NB4 (cell line): ENCODE measurements around the gene MYO1D.

Source experiments
- CTCF ChIP-seq: IDR thresholded peaks from one replicate; pipeline ENCODE4 v1.5.1; 2012; ENCODE audit warnings: low read depth, low read length
- MAX ChIP-seq: IDR thresholded peaks from 2 replicates; pipeline ENCODE4 v1.6.1; 2011; ENCODE audit warnings: low read depth, low read length
- MYC ChIP-seq: IDR thresholded peaks from 2 replicates; pipeline ENCODE4 v1.6.1; 2011; ENCODE audit warnings: low read depth, low read length
- POLR2A ChIP-seq: IDR thresholded peaks from 2 replicates; pipeline ENCODE4 v1.6.1; 2011; ENCODE audit warnings: mild to moderate bottlenecking; ENCODE audit not compliant: insufficient read length; ENCODE audit errors: extremely low read depth

GRCh38 chr17:32777436-32777835 lies 99.5 kb downstream of the MYO1D start:
- TF ChIP-seq CTCF (no peak), MYC (no peak), POLR2A (no peak), MAX (no peak)
